Central memory CD8-positive, alpha-beta T cell (primary cell): Measurements from ENCODE around the gene ZNF710.
"Not testable (repeated sequence)": the region's sequence is repeated elsewhere in the genome, so short reads cannot be mapped to it uniquely, and the experiment has no call there.

Experiments
- ATAC-seq: fragments of 150-1000 bp; cut with Tn5 transposase; replicated peaks from 2 replicates; pipeline ENCODE4 v1.10.0; 2022; ENCODE audit warnings: mild to moderate bottlenecking, moderate FRiP score, moderate number of reproducible peaks; ENCODE audit not compliant: poor library complexity, severe bottlenecking; ENCODE audit errors: extremely low read depth
- DNase-seq, 2 donors: peaks; one replicate each; pipeline ENCODE4 v3.0.0; 2021; ENCODE audit warnings: low spot score in 2 of 2
- H3K27ac Mint-ChIP-seq: one replicate; pipeline ENCODE4 v1.8.0; 2022; ENCODE audit warnings: low read depth, mild to moderate bottlenecking, moderate library complexity, mixed read lengths
- H3K27me3 Mint-ChIP-seq: one replicate; pipeline ENCODE4 v1.8.0; 2022; ENCODE audit warnings: mixed read lengths
- H3K36me3 Mint-ChIP-seq: one replicate; pipeline ENCODE4 v1.8.0; 2022; ENCODE audit warnings: mild to moderate bottlenecking, moderate library complexity, mixed read lengths; ENCODE audit not compliant: insufficient read depth
- H3K4me1 Mint-ChIP-seq: one replicate; pipeline ENCODE4 v1.8.0; 2022; ENCODE audit warnings: mixed read lengths
- H3K4me3 Mint-ChIP-seq: one replicate; pipeline ENCODE4 v1.8.0; 2022; ENCODE audit warnings: mild to moderate bottlenecking, moderate library complexity, mixed read lengths
- H3K9me3 Mint-ChIP-seq: one replicate; pipeline ENCODE4 v1.8.0; 2022; ENCODE audit warnings: mixed read lengths

Gene ZNF710, protein sequence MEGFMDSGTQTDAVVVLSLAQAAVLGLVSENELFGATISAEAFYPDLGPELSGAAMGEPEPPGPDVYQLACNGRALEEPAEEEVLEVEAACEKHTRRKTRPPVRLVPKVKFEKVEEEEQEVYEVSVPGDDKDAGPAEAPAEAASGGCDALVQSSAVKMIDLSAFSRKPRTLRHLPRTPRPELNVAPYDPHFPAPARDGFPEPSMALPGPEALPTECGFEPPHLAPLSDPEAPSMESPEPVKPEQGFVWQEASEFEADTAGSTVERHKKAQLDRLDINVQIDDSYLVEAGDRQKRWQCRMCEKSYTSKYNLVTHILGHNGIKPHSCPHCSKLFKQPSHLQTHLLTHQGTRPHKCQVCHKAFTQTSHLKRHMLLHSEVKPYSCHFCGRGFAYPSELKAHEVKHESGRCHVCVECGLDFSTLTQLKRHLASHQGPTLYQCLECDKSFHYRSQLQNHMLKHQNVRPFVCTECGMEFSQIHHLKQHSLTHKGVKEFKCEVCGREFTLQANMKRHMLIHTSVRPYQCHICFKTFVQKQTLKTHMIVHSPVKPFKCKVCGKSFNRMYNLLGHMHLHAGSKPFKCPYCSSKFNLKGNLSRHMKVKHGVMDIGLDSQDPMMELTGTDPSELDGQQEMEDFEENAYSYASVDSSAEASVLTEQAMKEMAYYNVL

DNA sequence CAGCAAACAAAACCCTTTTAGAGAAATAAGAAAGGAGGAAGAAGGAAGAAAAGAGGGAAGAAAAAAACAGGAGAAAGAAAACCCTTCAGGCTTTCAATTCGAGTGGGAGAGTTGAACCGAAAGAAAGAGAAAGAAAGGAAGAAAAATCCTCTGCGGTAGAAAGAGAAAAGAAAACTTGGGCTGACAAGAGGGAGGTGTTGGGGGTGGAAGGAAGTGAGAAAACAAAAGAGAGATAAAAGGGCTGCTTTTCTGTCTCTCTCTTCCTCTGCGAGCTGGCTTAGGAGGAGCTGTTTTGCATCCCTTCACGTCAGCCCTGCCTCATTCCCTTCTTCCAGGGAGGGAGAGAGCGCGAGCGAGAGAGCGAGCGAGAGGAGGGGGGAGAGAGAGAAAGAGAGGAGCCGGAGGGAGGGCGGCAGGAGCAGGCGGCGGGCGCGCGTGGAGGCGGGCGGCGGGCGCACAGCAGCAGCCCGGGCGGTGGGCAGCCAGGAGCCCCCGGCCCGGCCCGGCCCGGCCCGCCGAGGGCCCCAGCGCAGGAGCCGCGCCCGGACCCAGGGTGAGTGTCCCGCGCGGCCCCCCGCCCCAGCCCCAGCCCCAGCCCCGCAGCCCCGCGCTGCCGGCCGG, at the start of gene ZNF710:
TSS of gene ZNF710 (plus strand) at position 263 of the 621 bp plus-strand sequence. CDS start 65,814 bp downstream, outside the sequence.
- Mint-ChIP-seq H3K4me3 (peak within 1 kb of the TSS; percentile 96), H3K27ac (peak within 1 kb of the TSS; percentile 99), H3K36me3 (peaks cover 18% of the 10 kb centered on the region), H3K9me3 (no peaks in the 10 kb centered on the region), H3K4me1 (peaks cover 60% of the 10 kb centered on the region), H3K27me3 (no peaks in the 10 kb centered on the region)
- no peak for DNase-seq
- ATAC-seq = peak; percentile 28

DNA sequence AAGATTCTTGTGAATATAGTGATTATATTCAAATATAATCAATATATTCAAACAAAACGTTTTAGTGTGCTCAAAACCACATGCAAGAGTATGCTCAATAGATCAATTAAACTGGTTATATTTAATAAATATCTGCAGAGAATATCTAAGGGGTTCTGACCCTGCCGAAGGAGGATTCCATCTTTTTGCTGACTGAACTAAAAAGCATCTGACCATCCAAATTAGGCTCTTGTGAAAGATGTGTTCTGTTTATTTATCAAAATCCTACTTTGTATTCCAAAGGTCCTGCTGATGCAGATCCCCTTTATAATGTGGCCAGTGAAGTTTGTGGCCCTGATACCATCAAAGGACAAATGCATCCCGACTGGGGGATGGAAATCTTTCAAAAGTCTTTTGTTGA, 46.6 kb upstream of the ZNF710 start:
- no peak for ATAC-seq
- Mint-ChIP-seq H3K36me3 (no peaks in the 10 kb centered on the region), H3K27me3 (no peaks in the 10 kb centered on the region), H3K9me3 (no peaks in the 10 kb centered on the region), H3K4me3 (no peak overlapping the region), H3K4me1 (no peaks in the 10 kb centered on the region), H3K27ac (no peak overlapping the region)
- no peak for DNase-seq

DNA sequence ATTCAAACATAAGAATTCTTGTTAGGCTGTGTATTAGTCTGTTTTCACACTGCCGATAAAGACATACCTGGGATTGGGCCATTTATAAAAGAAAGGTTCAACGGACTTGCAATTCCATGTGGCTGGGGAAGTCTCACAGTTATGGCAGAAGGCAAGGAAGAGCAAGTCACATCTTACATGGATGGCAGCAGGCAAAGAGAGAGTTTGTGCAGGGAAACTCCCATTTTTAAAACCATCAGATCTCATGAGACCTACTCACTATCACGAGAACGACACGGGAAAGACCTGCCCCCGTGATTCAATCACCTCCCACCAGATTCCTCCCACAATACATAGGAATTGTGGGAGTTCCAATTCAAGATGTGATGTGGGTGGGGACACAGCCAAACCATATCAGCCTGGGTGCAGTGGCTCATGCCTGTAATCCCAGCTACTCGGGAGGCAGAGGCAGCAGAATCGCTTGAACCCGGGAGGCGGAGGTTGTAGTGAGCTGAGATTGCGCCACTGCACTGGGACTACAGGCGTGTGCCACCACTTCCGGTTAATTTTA, 45.6 kb upstream of the ZNF710 start:
- not testable (repeated sequence) for DNase-seq, H3K36me3 Mint-ChIP-seq, H3K4me1 Mint-ChIP-seq, H3K27ac Mint-ChIP-seq, H3K9me3 Mint-ChIP-seq, H3K4me3 Mint-ChIP-seq, ATAC-seq, H3K27me3 Mint-ChIP-seq

DNA sequence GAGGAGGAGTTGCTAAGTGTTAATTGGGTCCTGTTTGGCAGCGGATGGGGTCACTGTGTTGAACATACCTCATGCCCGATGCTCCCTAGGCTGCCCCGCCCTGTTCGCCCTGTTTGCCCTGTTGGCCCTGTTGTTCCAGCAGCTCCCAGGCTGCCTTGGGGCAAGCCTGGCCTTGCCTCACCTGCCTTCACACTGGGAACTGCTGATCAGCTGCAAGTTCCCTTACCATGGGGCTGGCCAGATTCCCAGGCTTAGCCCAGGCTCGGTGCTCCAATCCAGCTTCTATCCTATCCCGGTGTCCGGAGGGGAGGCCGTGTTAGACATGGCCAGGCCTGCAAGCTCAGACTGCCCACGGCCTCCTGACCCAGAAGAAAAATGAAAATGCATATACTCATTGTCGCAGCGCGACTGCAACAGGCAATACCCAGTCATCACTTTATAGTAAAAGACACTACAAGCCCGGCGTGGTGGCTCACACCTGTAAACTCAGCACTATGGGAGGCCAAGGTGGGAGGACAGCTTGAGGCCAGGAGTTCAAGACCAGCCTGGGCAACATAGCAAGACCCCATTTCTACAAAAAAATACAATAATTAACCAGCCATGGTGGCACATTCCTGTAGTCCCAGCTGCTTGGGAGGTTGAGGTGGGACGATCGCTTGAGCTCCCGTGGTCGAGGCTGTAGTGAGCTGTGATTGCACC, 42.9 kb upstream of the ZNF710 start:
- Mint-ChIP-seq H3K27me3 (no peaks in the 10 kb centered on the region), H3K9me3 (no peaks in the 10 kb centered on the region), H3K27ac (no peak overlapping the region), H3K36me3 (no peaks in the 10 kb centered on the region), H3K4me3 (no peak overlapping the region), H3K4me1 (no peaks in the 10 kb centered on the region)
- DNase-seq (no peak), ATAC-seq (no peak)

DNA sequence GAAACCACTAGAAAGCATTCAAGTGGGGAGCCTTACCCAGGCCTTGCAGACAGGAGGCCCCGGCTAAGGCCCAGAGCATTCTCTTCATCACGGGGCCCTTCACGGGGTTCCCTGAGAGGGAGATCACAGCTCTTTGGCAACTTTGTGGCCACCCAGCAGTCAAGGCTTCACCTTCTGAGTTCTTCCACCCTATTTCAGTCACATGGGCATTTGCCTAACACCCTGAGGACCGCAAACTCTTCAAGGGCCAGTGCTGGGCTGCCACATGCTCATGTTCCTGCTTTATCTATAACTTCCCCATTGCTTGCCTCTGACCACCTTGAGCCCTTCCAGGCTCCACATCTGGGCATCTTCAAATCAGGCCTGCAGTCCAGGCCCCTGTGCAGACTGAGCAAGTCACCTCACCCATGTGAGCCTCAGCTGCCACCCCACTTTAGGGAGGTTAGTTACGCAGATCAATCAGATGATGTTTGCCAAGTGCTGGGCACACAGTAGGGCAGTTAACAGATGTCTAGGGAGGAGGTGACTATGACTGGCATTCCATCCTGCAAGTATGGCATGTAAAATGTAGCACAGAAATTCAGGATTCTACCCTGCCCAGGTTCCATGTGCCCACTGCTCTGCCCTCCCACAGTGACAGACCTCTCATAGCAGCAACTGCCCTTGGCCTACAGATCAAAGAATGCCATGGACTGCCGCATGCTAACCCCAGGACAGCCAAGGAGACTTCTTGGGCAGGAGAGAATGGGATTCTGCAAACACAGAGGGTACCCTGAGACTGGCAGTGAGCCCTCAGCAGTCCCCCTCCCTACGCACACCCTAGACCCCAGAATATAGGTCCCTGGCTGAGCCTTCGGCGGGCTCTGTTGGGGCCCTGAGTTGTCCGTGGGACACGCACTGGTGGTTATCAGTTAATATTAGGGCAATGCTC, 37.6 kb upstream of the ZNF710 start:
- no peaks in the 10 kb centered on the region for H3K4me1 Mint-ChIP-seq
- H3K4me3 Mint-ChIP-seq = no peak overlapping the region
- no peaks in the 10 kb centered on the region for H3K9me3 Mint-ChIP-seq
- no peaks in the 10 kb centered on the region for H3K36me3 Mint-ChIP-seq
- ATAC-seq = no peak
- no peak overlapping the region for H3K27ac Mint-ChIP-seq
- H3K27me3 Mint-ChIP-seq = no peaks in the 10 kb centered on the region
- no peak for DNase-seq

DNA sequence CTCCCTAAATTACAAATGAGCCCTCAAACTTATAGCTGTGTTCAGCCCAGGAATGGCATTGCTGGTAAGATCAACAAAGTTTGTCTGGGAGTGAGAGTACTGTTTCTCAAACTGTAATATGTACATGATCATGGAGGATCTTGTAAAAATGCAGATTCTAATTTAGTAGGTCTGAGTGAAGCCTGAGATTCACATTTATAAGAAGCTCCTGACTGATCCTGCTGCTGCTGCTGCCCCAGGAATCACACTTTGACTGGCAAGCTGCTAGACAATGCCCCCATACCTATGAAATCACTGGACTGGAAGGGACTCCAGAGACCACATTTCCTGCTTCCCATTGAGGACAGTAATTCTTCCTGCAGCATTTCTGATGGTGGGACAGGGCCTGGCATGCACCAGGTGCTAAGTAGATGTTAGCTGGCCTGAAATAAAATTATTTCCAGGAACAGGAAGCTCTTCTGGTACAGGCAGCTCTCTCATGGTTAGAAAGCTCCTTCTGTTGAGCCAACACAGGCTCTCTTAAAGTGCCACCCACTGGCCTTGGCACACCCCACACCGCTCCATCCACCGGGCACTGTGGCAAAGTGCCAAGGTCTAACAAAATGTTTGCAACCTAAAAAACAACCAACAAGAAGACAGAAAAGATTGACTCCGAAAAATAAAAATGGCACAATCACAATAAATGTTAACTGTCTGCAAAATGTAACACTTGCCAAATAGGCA, 36.7 kb upstream of the ZNF710 start:
- Mint-ChIP-seq H3K9me3 (no peaks in the 10 kb centered on the region), H3K36me3 (no peaks in the 10 kb centered on the region), H3K4me3 (no peak overlapping the region), H3K4me1 (no peaks in the 10 kb centered on the region), H3K27ac (no peak overlapping the region), H3K27me3 (no peaks in the 10 kb centered on the region)
- no peak for ATAC-seq
- no peak for DNase-seq

DNA sequence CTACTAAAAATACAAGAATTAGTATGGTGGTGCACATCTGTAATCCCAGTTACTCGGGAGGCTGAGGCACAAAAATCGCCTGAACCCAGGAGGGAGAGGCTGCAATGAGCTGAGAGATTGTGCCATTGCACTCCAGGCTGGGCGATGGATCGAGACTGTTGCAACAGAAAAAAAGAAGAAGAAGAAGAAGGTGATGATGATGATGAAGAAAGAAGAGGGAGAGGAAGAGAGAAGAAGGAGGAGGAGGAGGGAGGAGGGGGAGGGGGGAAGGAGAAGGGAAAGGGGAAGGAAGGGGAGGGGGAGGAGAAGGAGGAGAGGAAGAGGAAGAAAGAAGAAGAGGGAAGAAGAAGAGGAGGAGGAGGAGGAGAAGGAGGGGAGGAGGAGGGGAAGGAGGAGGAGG, 33.2 kb upstream of the ZNF710 start:
- H3K36me3 Mint-ChIP-seq = no peaks in the 10 kb centered on the region
- H3K27me3 Mint-ChIP-seq = no peaks in the 10 kb centered on the region
- no peaks in the 10 kb centered on the region for H3K9me3 Mint-ChIP-seq
- no peak overlapping the region for H3K27ac Mint-ChIP-seq
- H3K4me1 Mint-ChIP-seq = no peaks in the 10 kb centered on the region
- no peak for DNase-seq
- H3K4me3 Mint-ChIP-seq = no peak overlapping the region
- ATAC-seq = no peak

DNA sequence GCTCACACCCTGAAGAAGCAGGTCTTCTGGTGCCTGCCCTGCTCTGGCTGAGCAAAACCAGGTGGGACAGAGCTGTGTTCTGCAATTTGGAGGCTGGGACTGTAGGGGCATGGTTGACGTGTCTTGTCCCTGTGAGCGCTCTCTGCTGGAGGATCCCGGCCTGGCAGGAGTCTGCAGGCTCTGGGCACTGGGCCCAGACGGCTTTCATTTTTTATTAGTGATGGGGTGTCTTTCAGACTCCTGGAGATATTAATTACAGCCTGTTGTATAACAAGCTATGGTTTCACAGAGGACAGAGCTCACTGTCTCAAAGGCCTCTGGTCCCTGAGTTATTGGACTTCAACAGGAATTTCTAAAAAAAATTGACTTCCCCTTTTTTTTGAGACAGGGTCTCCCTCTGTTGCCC, 29.5 kb upstream of the ZNF710 start:
- Mint-ChIP-seq H3K27me3 (no peaks in the 10 kb centered on the region), H3K9me3 (no peaks in the 10 kb centered on the region), H3K27ac (no peak overlapping the region), H3K4me3 (no peak overlapping the region), H3K4me1 (no peaks in the 10 kb centered on the region), H3K36me3 (no peaks in the 10 kb centered on the region)
- DNase-seq (peak; percentile 17 to 25), ATAC-seq (peak; percentile 93)

DNA sequence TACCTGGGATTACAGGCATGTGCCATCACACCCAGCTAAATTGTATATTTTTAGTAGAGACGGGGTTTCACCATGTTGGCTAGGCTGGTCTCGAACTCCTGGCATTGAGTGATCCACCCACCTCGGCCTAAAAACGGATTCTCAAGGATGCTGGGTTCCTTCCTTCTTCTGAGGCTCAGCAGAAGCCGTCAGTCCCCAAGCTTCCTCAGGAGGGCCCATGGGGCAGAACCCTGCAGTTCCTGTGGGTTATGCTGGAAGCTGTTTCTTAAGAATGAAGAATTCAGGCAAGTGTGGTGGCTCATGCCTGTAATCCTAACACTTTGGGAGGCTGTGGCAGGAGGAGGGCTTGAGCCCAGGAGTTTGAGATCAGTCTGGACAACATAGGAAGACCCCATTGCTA, 29.0 kb upstream of the ZNF710 start:
- Mint-ChIP-seq H3K27ac (no peak overlapping the region), H3K27me3 (no peaks in the 10 kb centered on the region), H3K4me3 (no peak overlapping the region), H3K36me3 (no peaks in the 10 kb centered on the region), H3K4me1 (no peaks in the 10 kb centered on the region), H3K9me3 (no peaks in the 10 kb centered on the region)
- ATAC-seq (no peak), DNase-seq (no peak)

DNA sequence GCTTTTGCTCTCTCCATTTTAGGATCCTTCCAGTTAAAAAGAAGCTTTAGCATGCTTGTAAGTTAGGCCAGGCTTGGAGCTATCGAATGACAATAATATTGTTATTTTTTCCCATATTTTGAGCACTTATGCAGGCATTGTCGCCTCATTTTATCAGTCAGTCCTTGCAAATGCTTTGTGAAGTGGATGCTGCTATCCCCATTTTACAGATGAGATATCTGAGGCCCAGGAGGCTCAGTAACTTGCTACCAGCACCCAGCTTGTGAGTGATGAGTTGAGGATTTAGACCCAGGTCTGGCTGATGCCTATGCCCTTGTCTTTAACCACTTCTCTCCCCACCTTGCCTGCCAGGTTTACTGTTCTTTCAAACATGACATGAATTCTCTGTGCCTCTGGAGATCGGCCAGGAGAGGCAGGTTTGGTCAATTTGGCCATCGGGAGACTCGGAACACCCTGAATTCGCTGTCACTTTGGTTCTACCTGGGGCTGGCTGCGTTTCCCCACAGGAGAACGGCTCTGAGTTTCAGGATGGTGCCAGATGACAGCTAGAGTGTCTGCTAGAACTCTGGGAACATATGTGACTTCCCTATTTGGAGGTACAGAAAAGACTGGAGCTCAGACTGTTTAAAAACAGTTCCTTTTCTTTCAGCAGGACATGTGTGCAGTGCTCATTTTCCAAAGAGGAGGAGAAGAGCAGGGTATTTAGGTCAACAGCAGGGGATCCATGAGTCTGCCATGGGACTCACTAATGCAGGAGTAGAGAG, 25.5 kb upstream of the ZNF710 start:
- Mint-ChIP-seq H3K9me3 (no peaks in the 10 kb centered on the region), H3K27me3 (no peaks in the 10 kb centered on the region), H3K4me1 (no peaks in the 10 kb centered on the region), H3K36me3 (no peaks in the 10 kb centered on the region), H3K27ac (no peak overlapping the region), H3K4me3 (no peak overlapping the region)
- ATAC-seq (no peak), DNase-seq (no peak)

DNA sequence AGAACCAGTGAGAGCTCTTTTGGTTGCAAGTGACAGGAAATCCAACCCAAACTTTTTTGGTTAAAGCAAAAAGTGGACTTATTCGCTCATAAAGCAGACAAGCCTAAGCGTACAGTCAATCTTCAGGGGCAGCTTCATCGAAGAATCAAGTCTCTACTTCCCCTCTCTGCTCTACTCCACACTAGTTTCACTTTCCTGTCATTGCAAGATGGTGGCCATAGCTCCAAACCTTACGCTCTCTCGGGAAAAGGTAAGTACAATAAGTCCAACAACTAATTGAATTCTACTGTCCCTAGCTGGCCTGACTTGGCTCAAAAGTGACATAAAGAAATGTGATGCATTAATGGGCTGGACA, 24.9 kb upstream of the ZNF710 start:
- DNase-seq (no peak), ATAC-seq (no peak)
- H3K9me3 Mint-ChIP-seq = no peaks in the 10 kb centered on the region
- no peaks in the 10 kb centered on the region for H3K36me3 Mint-ChIP-seq
- no peaks in the 10 kb centered on the region for H3K4me1 Mint-ChIP-seq
- H3K27ac Mint-ChIP-seq = no peak overlapping the region
- H3K27me3 Mint-ChIP-seq = no peaks in the 10 kb centered on the region
- H3K4me3 Mint-ChIP-seq = no peak overlapping the region
